Measurements from ENCODE around the gene ST6GALNAC4. TPM values are rescaled to one million over a fixed set of nuclear protein-coding genes. Genes with fewer than 3 reads are reported as not detected.

The ST6GALNAC4 gene
- total RNA-seq, 1 experiment from 2014 or later, result 12.8 TPM

DNA sequence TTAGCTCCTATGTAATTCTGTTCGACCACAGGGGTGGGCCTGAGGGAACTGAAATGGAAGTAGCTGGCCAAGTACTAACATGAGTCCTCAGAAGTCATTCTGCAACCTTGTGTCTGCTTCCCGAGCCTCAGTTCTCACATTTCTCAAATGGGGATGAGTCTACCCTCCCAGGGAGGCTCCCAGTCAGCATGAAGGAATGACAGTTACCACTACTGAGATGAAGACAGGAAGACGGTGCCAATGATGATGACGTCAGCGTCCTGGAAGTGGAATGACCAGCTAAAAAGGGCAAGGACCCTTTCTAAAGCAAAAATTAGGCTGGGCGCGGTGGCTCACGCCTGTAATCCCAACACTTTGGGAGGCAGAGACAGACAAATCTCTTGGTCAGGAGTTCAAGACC is 6.9 kb upstream of the ST6GALNAC4 start:
- no peak for DNase-seq
- Mint-ChIP-seq H3K27ac (ENCODE audit: unreplicated experiment) (no peak overlapping the region), H3K4me1 (ENCODE audit: low read depth, unreplicated experiment) (peaks cover 7% of the 10 kb centered on the region), H3K27me3 (ENCODE audit: unreplicated experiment) (peaks cover 25% of the 10 kb centered on the region), H3K4me3 (ENCODE audit: low read depth, unreplicated experiment) (no peak overlapping the region), H3K36me3 (ENCODE audit: insufficient read depth, unreplicated experiment) (peaks cover 24% of the 10 kb centered on the region), H3K9me3 (ENCODE audit: low read depth, unreplicated experiment) (no peaks in the 10 kb centered on the region)
- BruUV-seq (replicated peaks), result no TSS peak
- intact Hi-C loops (cut with micrococcal nuclease; ENCODE audit: unreplicated experiment), result no loop called here
- no peak for TF ChIP-seq CTCF (IDR thresholded peaks at IDR 0.05; ENCODE audit: unreplicated experiment)
- CTCF ChIA-PET, result interaction anchor here (0.6 kb wide), 1 partner anchor 25 kb away, joined by 4 read pairs; no protein-coding TSS in a partner anchor

DNA sequence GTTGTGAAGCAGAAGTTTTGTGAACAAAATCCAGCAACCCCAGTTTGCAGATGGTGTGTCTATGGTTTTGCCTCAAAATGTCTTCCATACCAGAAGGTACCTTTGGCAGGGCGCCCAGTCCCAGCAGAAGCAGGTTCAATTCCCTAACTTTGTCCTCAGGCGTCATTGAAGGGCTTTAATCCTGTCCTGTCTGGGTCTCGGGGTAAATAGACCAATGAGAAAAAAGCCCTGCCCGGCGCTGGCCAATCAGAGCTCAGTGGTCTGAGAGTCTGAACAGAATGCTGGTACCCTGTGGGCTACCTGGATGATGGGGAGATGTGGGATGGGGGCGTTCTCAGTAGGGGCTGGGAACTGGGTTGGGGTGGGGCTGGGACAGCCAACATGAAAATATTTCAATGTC is 6.2 kb upstream of the ST6GALNAC4 start:
- Mint-ChIP-seq H3K4me3 (ENCODE audit: low read depth, unreplicated experiment) (no peak overlapping the region), H3K36me3 (ENCODE audit: insufficient read depth, unreplicated experiment) (peaks cover 24% of the 10 kb centered on the region), H3K27ac (ENCODE audit: unreplicated experiment) (no peak overlapping the region), H3K4me1 (ENCODE audit: low read depth, unreplicated experiment) (peaks cover 13% of the 10 kb centered on the region), H3K9me3 (ENCODE audit: low read depth, unreplicated experiment) (no peaks in the 10 kb centered on the region), H3K27me3 (ENCODE audit: unreplicated experiment) (peaks cover 25% of the 10 kb centered on the region)
- TF ChIP-seq CTCF (IDR thresholded peaks at IDR 0.05; ENCODE audit: unreplicated experiment), result no peak
- DNase-seq, result no peak
- intact Hi-C loops (cut with micrococcal nuclease; ENCODE audit: unreplicated experiment), result no loop called here
- CTCF ChIA-PET, result interaction anchor here (0.6 kb wide), 1 partner anchor 26 kb away, joined by 4 read pairs; no protein-coding TSS in a partner anchor
- BruUV-seq (replicated peaks), result no TSS peak

GRCh38 chr9:127921557-127922120 is 4.8 kb upstream of the ST6GALNAC4 start:
- no TSS peak for BruUV-seq (replicated peaks)
- Mint-ChIP-seq H3K9me3 (ENCODE audit: low read depth, unreplicated experiment) (no peaks in the 10 kb centered on the region), H3K36me3 (ENCODE audit: insufficient read depth, unreplicated experiment) (peaks cover 19% of the 10 kb centered on the region), H3K27me3 (ENCODE audit: unreplicated experiment) (peaks cover 25% of the 10 kb centered on the region), H3K4me1 (ENCODE audit: low read depth, unreplicated experiment) (peaks cover 13% of the 10 kb centered on the region), H3K27ac (ENCODE audit: unreplicated experiment) (no peak overlapping the region), H3K4me3 (ENCODE audit: low read depth, unreplicated experiment) (peak overlapping the region; percentile 66)
- peak; percentile 83 for TF ChIP-seq CTCF (IDR thresholded peaks at IDR 0.05; ENCODE audit: unreplicated experiment)
- CTCF ChIA-PET, result interaction anchor here (0.9 to 1.5 kb wide), 4 partner anchors 9 to 360 kb away, joined by 3 to 6 read pairs (median 3); partner anchors contain the start of genes PIP5KL1 and TOR2A
- intact Hi-C loops (cut with micrococcal nuclease; ENCODE audit: unreplicated experiment), result loop anchor here (2.0 kb wide), 1 partner anchor 331 kb away; no protein-coding TSS in a partner anchor
- DNase-seq, result peak; percentile 73

- Mint-ChIP-seq H3K4me3 (ENCODE audit: low read depth, unreplicated experiment) (no peak overlapping the region), H3K27ac (ENCODE audit: unreplicated experiment) (no peak overlapping the region), H3K9me3 (ENCODE audit: low read depth, unreplicated experiment) (no peaks in the 10 kb centered on the region), H3K36me3 (ENCODE audit: insufficient read depth, unreplicated experiment) (peaks cover 19% of the 10 kb centered on the region), H3K4me1 (ENCODE audit: low read depth, unreplicated experiment) (peaks cover 13% of the 10 kb centered on the region), H3K27me3 (ENCODE audit: unreplicated experiment) (peaks cover 17% of the 10 kb centered on the region)
- CTCF ChIA-PET, result interaction anchor here (1.1 to 1.5 kb wide), 2 partner anchors 10 to 186 kb away, joined by 3 to 6 read pairs; partner anchors contain the start of genes PIP5KL1 and TOR2A
- DNase-seq, result no peak
- intact Hi-C loops (cut with micrococcal nuclease; ENCODE audit: unreplicated experiment), result loop anchor here (2.0 kb wide), 1 partner anchor 330 kb away; no protein-coding TSS in a partner anchor
- no peak for TF ChIP-seq CTCF (IDR thresholded peaks at IDR 0.05; ENCODE audit: unreplicated experiment)
- BruUV-seq (replicated peaks), result no TSS peak
These were observed 4.0 kb upstream of the ST6GALNAC4 start for GRCh38 chr9:127920794-127921193.

Data from Calu3 (cell line).